Measurements from ENCODE around the gene STX10.

GRCh38 chr19:13119627-13120026 lies 30.5 kb downstream of the STX10 start:
- TF ChIP-seq EZH2 (IDR thresholded peaks at IDR 0.05; ENCODE audit: low read depth) (no peak), CTCF (conservative IDR thresholded peaks at IDR 0.05) (no peak)

Data from PC-9 (cell line).